GM19328 (cell line): Measurements from ENCODE around the gene MAGOH.
"Not testable (repeated sequence)": the region's sequence is repeated elsewhere in the genome, so short reads cannot be mapped to it uniquely, and the experiment has no call there.

Experiments used
- ATAC-seq: cut with Tn5 transposase; IDR thresholded peaks from one replicate; pipeline ENCODE4 v1.9.1; 2021; ENCODE audit warnings: mild to moderate bottlenecking, moderate library complexity; ENCODE audit not compliant: unreplicated experiment

Gene MAGOH

DNA sequence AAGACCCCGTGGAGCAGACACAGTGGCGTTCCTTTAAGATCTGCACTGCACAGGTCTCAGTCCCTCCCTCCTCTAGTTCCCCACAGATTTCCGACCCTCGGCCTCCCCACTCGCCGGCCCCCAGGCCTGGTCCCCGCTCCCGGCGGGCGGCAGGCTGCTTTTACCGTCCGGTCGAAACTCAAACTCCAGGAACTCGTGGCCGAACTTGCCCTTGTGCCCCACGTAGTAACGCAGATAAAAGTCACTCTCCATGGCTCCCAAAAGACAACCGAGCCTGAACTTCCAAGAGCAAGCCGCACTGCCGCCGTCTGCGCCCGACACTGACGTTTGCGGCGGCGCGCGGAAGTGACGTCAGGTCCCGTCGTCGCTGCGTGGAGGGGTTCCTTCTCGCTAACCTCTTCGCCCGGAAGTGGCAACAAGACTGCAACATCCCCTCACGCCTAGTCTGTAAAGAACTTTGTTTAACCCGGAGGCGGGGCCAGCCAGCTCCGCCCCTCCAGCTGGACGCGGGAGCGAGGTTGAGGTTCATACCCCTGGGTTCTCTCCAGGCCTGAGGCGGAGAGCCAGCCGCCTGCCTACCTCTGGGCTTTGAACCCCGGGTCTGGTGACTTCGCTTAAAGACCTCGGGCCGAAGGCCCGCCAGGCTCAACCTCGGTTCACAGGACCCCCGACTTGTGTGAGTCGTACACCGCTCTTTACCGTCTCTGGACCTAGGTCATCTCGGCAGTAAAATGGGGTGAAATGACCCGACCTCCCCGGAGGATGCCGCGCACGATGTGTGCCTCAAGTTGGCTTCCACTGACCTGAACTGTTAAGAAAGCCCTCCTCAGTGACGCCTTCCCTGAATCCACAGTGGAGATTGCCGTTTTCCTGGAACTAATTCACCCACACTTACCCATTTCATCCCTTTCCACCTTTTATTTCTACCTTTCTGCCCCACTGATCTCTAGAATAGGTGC, at the start of gene MAGOH:
TSS of gene MAGOH (minus strand) at position 322 of the 959 bp plus-strand sequence. CDS start at position 252, 70 bp downstream.
- ATAC-seq: peak; percentile 92

DNA sequence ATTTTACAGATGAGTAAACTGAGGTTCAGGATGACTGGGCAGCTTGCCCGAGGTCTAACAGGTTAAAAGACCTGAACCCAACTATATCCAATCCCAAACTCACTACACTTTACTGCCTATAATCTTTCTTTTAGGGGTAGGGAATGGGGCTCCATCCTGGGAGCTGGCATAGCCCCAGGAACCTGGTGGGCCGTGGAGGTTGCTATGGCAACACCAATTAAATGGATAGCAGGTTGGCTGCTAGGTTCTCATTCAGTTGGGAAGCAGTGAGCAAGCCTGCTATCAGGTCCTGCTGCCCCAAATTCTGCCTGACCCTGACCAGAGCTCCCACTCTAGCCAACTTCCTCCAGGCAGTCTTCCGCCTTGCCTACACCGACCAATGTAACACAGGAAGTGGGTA, 48.6 kb upstream of the MAGOH start:
- ATAC-seq: no peak

DNA sequence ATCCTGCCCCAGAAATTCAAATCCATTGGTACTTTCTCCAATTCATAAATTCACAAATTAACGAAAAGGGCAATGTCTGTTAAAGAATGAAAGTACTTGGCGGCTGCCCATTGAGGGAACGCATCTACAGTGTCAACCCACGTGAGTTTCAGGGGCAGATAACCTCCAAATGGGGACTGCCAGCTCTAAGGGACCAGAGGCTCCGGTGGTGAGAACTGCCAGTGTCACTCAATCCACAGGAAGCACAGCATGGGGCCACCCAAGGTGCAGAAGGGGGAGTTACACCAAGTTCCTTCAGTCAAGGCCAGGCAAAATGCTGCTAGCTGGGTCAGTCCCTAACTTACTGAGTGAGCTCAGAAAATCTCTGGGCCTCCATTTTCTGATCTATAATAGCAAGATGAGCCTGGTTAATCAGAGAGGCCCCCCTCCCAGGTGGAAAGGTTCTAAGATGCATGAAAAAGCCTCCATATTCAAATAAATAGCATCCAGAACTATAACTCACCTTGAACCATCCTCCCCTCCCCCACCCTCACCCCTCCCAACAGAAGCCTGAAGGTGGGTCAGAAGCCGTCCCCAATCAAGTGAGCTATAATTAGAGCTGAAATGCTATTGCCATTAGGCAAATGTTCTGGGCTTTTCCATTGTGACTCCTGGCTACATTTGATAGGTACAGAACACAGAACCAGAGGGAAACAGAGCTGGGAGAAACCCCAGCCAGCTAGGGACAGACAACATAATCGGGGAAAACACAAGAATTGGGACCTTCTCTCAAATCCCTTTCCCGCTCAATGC, 47.8 kb upstream of the MAGOH start:
- ATAC-seq: no peak

DNA sequence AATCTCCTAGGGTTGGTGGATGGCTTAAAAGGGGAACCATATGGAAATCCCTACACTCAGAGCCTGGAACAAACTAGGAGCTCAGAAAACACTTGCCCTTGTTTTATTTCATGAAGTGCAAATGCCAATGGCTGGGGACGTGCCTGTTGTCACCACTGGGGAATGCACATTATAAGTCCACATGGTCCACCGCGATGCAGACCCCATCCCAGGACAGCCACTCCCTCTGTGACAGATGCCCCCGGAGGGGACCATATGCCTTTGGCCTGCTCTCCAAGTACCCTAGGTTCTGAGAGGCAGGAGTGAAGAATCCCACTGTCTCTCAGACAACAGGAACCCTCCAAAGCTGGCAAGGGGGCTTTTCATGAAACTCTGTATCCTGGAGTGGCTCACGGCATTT, 47.2 kb upstream of the MAGOH start:
- no peak for ATAC-seq

DNA sequence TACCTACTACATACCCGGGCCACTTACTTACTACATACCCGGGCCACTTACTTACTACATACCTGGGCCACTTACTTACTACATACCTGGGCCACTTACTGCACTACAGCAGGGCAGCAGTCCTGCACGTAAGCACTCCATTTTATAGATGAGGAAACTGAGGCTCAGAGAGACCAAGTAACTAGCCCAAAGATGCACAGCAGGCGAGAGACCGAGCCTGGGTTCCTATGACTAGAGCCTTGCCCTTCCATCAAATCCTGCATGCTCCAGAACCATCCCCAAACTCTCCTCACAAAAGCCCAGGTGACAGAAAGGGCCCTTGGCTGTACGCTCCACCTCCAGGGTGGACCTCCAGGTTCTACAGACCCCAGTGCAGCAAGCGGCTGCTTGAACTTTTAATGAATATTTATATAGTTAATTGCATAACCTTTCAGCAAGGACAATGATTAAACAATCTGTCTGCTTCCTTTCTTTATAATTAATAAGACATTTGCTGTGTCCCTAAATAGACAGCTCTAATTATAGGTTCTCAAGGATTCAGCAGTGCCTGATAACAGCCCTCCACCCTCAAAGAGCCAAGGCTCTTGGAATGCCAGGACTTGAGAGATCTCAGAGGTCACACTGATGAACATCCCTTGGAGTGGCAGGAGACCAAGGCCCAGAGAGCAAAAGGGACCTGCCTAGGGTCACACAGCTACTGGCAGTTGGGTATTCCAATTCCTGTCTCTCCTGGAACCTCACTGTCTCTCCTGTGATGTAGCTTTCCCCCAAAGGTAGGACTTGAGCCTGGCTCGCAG, 46.1 kb upstream of the MAGOH start:
- no peak for ATAC-seq

DNA sequence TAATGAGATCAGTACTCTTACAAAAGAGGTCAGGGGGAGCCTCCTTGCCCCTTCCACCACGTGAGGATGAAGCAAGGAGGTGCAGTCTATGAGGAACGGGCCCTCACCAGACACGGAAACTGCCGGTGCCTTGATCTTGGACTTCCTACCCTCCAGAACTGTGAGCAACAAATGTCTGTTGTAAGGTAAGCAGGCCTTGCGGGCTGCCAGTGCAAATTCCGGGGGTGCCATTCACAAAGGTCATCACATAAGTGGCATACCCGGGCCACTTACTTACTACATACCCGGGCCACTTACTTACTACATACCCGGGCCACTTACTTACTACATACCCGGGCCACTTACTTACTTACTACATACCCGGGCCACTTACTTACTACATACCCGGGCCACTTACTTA, 44.8 kb upstream of the MAGOH start:
- ATAC-seq: not testable (repeated sequence)

DNA sequence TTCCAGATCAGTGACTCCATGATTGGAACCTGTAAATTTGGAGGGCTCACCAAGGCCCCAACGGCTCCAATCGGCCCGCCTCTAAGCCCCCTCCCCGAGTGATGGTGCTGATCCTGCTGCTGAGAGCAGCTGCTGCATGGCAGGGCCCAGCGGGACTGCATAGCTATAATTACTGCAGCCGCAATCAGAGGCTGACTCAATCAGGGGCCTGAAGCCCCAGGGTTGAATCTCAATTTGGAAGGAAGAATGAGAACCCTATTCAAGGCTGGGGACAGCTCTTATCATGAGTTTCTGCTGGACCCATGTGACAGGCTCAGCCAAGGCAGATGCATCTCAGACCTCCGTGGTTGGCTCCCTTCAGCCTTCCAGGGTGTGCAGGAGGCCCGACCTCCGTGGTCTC, 42.8 kb upstream of the MAGOH start:
- no peak for ATAC-seq

DNA sequence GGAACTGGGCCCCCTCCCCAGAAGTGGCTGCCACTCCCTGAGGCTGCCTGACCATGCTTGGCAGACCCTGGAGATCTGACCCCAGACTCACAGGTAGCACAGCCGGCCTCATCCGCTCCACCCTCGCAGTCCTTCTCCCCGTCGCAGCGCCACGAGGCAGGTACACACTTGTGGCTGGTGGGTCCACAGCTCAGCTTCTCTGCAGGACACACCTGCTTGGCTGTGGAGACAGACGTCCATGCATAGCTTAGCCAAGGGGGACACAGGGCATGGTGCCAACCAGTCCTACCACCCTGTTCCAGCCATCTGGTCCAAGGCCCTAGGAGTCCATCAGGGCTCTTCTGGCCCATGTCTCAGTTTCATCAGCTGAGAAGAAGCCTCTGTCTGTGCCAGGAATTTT, 42.2 kb upstream of the MAGOH start:
- no peak for ATAC-seq

DNA sequence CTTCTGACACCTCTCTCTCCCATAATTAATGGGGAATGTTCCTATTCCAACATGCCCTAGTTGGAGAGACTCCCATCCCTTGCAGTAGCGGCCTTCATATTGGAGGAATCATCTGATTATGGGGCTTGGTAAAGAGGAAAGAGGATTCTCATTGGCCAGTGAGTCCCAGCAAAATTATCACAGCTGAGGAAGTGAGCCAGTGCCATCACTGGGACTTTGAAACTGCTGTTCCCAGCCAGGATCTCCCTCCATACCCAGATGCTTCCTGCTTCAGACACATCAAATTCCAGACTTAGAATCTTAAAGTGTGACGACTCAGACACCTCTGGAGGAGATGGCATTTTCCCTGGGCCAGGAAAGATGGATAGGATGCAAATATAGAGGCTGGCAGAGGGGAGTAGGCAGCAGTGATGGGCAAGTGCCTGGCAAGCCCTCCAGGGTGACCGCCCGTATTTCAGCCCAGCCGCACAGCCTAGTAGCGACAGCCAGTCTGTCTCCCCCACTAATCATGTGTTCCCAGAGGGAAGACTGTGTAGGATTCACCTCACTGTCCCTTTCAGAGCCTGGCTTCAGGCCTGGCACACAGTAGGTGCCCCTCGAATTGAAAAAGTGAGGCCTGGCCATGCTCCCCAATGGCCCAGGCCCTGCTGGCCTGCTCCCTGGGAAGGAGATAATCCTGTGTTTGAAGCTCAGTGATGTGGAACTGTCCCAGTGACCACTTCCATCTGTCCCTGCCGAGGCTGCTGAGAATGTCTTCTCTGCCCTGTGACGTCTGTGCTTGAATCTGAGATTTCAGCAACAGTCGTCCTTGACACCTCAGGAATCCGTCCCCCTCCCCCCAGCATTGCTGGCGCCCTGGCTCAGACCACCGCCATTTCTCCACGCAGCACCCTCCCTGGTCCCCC, 41.2 kb upstream of the MAGOH start:
- ATAC-seq: no peak

DNA sequence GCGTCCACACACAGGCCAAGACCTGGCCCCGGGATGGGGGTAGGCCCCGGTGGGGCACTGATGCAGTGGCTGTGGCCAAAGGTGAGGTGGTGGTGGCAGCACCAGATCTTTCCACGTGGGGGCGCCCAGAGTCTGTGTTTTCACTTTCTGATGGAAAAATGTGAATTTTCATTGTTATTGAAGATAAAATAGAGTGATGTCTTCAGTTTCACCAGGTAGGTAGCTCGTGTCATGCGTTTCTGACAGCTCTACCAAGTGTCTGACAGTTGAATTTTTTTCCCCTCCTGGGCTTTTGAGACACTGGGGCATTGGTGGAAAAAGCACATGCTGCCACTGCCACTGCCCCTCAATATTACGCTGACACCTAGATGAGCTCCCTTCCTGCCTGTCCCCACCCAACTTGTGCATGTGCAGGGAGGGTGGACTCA, 40.0 kb upstream of the MAGOH start:
- no peak for ATAC-seq

DNA sequence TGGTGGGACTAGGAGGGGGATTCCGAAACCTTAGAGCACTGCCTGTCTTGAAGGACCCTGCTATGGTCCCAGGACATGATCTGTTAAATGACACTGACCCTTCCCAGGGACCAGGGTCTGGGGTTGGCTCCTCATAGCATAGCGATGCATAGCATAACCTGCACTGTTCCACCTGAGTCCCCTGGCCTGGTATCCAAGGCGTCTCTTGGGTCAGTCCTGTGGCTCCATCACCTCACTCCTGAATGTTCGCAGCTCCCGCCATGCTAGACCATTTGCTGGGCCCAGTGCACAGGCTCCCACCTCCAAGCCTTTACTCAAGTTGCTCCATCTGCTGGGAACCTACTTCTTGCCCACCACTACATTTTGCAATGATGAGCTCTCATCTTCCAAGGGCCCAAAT, 39.0 kb upstream of the MAGOH start:
- ATAC-seq: no peak

DNA sequence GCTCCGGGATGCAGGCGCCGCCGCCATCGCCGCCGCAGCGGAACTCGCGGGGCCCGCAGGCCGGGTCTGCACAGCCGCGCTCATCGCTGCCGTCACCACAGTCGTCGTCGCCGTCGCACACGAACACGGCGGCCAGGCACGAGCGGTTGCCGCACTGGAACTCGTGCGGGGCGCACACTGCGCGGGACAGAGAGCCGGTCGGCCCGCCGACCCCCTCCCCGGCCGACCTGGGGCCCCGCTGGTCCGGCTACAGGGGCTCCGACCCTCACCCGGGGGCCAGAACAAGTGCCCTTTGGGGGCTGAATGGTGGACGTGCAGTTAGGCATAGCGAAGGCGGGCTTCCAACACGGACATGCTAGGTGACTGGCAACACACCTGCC, 38.6 kb upstream of the MAGOH start:
- ATAC-seq: no peak

DNA sequence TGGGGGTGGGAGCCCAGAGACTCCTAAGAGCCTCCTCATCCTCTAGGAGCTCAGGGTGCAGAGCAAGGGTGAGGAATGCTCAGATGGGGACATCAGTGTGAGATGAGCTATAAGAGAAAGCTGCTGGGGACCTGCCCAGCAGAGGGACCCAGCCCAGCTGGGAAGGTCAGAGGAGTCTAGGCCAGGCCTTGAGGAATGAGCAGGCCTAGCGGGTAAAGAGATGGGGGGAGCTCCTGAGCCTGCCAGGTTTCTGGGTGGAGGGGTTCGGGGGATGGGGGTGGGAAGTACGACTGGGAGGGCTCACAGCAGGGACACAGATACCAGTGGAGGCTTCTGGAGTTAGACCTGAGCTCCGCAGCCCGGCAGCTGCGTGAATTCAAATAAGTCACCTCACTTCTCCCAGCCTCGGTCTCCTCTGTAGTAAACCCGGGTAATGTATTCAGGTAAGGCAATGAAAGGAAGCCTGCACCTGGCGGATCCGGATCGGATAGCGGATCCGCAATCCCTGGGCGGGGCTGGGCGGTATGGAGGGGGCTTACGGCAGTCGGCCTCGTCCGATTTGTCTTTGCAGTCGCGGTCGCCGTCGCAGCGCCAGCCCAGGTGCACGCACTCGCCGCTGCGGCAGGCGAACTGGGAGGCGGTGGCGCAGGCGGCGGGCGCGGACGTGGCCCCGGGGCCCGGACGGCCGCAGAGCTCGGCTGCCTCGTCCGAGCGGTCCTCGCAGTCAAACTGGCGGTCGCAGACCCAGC, 38.0 kb upstream of the MAGOH start:
- no peak for ATAC-seq

DNA sequence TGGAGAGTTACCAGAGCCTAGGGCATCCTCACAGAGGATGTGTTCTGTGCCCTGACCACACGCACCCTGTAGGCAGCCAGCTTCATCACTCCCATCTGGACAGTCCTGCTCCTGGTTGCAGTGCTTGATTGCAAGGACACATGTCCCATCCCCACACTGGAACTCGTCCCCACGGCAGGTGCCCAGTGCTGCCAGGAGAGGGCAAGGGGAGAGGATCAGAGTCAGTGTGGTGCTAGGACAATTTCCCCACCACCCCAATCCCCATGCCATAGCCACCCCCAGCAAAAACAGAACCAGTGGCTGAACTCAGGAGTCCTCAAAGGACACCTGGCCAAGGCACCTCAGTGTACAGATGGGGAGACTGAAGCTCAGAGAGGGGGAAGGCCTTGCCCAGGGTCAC, 37.2 kb upstream of the MAGOH start:
- ATAC-seq: no peak

DNA sequence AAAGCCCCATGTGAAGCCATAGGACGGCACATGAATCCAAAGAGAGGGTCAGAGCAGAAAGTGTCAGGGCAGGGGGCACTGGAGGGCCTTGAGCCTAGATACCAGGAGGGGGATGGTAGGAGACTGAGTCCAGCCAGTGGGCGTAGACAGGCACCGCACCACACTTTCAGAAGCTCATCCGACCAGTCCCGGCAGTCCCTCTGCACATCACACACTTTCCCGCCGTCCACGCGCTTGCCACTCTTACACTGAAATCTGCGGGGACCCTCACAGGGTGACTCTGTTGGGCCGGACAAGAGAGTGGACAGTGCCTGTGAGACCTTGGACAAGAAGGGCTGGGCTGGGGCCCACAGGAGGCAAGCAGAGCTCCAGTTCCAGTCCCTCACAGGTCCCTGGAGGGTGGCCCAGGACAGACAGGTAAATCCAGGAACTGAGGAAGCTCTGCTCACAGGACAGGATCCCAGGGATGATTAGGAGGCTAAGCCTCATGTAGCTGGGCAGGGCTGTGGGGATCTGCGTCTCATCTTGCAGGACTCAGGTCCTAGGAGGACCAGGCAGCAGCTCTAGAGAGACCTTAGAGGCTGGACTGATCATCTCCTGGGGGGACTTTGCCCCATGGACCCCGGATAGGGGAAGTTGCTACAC, 36.3 kb upstream of the MAGOH start:
- no peak for ATAC-seq

DNA sequence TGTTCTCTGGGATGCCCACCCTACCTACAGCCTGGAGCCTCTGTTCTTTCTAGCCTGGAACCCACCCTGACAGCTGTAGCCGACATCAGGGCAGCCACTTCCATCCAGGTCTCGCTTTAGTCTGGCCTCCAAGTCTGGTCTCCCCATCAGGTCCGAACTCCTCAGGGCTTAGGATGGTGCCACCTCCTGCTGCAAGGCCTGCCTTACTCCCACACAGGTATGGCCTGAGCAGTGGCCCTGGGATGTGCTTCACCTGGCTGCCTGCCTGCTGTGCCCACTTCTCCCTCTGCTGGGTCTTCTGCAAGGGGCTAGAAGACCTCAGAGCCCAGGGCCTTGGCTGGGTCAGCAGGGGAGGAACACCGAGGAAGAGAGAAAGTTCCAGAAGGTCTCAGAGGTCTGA, 35.7 kb upstream of the MAGOH start:
- ATAC-seq: no peak

DNA sequence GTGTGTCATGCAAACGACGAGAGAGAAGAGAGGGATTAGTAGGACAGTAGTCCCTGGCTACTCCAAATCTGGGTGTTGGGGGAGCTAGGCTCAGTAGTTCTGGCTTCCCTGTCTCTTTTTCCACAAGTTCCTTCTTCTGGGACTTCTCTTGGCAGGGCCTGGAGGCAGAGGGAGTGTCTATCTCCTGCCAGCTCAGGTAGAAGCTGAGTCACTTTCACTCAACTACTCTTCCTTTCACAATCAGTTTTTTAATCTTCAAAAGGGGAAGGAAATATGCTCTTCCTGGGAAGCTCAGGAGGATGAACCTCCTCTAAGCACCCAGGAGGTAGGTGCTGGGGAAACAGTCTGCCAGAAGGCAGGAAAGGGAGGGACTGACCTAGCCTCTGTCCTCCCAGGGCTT, 35.2 kb upstream of the MAGOH start:
- ATAC-seq: no peak

DNA sequence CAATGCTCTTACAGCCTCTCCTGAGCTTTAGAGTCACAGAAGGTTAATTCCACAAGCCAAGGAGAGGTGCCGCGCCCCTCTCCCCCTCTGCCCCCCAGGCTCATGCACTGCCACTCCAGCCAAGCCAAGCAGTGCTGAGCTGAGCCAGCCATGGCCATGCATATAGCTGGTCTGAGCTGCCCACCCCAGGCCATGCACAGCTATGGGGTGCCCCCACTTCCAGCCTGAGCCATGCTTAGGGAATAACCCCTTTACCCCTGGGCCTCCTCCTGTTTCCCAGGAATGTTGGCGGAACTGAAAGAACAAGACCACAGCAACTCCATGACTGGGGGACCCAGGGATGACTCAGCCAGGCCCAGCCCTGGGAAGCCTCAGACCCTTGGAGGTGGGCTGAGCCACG, 34.0 kb upstream of the MAGOH start:
- ATAC-seq: no peak
